Measurements from ENCODE around the gene MYLIP.

The MYLIP gene

DNA sequence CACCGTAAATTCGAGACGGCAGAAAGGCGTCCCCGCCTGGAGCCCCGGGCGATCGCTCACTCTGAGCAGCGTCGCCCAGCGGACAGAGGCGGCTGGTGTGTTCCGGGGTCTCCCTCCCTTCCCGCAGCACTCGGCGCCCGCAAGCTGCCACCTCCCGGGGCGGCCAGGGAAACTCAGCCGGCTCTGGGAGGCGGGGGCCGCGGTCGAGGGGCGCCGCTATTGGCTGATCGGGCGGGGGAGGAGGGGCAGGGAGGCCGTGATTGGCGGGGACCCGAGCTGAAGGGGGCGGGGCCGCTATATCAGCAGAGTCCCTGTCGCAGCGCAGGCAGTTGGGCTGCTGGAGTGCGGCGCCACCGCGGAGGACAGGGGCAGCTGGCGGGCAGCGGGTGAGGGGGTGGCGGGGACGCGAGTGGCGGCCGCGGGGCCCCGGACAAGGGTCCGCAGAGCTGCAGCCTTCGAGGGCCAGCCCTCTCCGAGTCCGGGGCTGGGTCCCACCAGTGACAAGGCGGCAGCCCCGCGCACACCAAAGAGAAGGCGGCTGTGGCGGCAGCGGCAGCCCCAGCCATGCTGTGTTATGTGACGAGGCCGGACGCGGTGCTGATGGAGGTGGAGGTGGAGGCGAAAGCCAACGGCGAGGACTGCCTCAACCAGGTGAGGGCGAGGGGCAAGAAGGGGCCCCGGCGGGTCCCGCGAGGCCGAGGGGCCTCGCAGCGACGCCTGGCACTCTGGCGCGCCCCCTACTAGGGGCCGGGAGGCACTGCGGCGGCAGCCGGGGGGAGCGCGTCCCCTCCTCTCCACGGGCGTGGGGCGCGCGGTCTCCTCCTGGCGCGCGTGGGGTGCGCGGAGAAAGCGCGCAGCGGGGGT is at the start of gene MYLIP:
MYLIP (plus strand) TSS at position 328 of the 864 bp plus-strand sequence; CDS start at position 565, 237 bp downstream.
- peak; percentile 97 for DNase-seq

DNA sequence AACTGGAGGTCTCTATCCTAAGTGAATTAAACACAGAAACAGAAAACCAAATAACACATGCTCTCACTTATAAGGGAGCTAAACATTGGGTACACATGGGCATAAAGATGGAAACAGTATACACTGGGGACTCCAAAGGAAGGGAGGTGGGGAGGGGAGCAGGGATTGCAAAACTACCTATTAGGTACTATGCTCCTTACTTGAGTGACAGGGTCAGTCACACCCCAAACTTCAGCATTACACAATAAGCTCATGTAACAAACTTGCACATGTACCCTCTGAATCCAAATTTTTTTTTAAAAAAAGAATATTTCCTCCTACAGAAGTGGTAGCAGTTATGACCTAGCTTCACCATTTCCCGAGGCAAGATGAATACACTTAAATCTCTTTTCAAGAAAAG is 49.5 kb upstream of the MYLIP start:
- DNase-seq, result no peak

- DNase-seq, result no peak
Measured at GRCh38 chr6:16080204-16080603, 48.7 kb upstream of the MYLIP start.

DNA sequence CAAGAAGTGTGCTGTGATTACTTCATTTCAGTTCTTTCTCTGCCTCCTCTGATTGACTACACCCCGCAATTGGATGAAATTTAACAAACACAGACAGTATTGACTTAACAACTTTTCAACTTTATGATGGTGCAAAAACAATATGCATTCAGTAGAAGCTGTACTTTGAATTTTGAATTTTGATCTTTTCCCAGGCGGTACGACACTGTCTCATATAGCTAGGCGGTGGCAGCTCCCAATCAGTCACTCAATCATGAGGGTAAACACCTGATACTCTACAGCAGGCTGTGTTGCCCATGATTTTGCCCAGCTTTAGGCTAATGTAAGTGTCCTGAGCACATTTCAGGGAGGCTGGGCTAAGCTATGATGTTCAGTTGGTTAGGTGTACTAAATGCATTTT is 47.6 kb upstream of the MYLIP start:
- no peak for DNase-seq

- no peak for DNase-seq
Measured at GRCh38 chr6:16082361-16082760, 46.5 kb upstream of the MYLIP start.

DNA sequence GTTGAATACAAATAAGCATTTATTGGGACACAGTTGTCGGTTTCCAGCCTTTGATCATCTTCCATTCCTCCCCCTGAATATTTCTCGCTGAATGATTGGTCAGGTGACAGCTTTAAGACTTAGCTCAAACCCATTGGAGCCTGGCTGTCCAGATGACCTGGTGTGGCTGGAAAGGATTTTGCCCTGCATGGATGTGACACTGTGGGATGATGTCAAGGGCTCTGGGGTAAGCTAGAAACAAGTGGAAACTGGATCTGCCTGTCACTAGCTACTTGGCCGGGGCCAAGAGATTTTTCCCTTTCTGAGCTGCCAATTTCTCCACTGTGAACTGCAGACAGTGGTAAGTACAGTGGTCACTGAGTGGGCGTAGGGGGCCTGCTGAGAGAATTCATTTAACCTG is 41.9 kb upstream of the MYLIP start:
- no peak for DNase-seq

DNA sequence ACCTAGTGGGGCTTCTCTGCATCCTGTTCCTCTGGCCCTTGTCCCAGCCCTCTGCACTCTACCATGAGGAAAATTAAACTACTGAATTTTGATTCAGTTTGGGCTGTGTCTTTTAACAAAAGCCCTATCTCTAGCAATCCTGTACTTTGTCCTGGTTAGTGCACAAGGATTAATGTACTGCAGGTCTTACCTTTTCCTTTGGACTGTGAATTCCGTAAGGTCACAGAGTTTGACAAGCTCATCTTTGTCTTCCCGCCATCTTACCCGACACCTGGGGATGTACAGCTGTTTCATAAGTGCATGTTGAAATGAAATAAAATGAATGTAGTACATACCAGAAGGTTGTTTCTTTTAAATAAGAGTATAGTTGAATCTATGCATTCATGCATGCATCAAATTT is 41.5 kb upstream of the MYLIP start:
- no peak for DNase-seq

- DNase-seq, result no peak
Measured at GRCh38 chr6:16088409-16088808, 40.5 kb upstream of the MYLIP start.

- no peak for DNase-seq
Measured at GRCh38 chr6:16089232-16090062, 39.4 kb upstream of the MYLIP start.

DNA sequence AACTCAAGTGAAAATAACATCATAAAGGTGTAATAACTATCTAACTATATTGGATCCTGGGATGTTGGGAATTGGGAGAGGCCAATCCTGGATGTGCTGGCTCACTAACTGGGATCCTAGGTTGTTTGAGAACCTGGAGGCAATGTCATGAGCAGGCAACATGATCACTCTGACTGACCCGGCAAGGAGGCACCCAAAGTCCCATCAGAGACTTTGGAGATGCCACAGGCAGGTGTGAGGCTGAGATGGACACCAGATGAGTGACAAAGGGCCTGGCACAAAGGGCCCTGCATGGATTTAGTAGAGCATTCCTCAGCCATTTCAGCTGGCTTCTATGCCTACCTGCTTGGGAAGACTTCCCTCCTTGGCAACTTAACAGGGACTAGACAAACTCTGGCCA is 38.4 kb upstream of the MYLIP start:
- DNase-seq, result no peak

- DNase-seq, result no peak
Measured at GRCh38 chr6:16090920-16091319, 38.0 kb upstream of the MYLIP start.

DNA sequence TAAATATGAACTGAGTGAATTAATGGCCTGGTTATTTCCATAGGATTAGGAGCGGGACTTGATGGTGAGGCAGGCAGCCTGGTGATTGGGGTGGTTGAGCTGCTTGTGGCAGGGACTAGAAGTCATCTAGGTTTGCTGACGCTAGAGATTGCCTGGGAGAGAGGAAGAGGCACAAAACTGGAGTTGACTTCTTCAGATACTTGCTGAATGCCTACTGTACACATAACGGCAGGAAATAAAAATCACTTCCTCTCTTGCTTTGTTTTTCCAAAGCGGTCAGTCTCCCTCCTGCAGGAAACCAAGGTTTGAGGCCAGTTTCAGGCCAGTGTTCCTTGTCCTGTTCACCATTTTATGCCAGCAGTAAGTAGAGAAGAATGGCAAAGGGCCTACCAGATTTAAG is 36.7 kb upstream of the MYLIP start:
- DNase-seq, result no peak

DNA sequence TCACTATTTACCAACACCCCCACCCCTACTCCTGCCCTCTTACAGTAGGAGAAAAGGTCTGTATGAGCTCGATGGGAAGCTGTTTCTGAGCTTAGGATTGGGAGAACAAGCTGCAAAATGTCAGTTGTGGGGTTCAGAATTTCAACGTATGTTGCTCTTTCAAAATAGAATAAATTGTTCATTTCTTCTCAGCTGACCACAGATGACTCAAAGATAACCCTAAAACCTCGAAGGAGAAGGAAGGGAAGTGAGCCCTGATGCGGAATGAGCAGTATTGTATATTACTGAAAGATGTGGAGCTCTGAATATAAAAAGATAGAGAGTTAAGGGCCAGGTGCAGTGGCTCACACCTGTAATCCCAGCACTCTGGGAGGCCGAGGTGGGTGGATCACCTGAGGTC is 35.9 kb upstream of the MYLIP start:
- no peak for DNase-seq

- no peak for DNase-seq
Measured at GRCh38 chr6:16095180-16095579, 33.7 kb upstream of the MYLIP start.

DNA sequence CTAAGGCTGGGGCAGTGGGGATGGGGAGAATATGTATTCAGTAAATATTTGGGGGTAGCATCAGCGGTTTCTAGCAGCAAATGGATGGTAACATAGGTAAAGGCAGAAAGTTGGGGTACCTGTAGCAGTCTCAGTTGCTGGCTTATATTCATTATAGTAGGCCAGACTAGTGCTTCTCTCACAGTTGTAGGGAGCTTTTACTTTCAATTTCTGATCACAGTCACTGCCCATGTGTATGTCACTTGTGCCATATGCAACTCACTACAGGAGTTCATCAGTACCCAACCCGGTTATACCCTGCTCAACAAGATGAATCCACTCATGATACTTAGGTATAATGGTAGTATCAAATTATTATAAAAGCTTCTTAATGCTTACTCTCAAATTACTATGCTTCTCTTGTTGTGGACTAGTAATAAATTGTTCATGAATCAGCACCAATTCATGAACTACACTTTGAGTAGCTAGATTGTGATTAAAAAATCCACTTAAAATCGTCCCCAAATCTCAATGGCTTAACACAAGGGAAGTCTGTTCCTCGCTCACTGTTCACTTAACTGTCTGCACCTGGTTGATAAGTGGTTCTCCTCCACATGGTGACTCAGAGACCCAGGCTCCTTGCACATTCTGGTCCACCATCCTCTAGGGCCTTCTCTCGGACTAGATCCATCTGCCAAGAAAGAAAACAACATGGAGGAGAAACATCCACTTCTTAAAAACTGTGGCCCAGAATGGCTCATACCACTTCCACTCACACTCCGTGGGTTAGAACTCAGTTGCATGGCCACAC is 31.3 kb upstream of the MYLIP start:
- DNase-seq, result no peak

DNA sequence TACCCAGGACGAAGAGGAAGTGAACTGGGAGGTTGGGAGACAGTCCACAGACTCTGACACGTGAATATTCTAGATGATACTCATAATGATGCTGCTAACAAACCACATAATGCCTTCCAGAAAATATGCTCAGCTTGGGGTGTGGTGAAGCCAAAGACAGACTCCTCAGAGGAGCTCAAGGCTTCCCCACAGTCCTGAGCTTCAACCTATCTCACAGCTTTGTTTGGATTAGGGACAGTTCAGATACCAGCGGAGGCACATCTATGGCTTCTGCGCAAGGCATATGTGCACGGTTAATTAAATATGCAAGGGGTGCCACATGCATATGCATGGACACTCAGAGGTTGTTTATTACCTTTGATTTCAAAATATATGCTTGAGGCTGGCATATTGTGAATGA is 30.7 kb upstream of the MYLIP start:
- no peak for DNase-seq

DNA sequence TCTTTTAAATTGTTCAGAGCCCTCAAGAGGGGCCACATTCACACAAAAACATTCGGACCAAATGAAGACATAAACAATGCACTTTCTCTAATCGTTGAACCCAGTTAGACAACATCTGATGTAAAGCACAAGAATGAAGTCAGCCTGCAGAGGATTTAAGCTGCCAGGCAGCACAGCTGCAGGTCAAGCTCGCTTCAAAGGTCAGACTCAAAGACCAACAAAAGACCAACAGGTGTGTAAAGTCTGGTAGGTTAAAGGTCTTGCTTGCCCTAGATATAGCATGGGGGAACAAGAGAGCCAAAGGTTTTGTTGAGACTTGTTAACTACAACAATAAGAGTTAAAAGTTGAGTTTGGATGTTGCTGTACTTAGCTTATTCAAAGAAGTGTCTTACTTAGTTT is 26.7 kb upstream of the MYLIP start:
- DNase-seq, result no peak

- DNase-seq, result no peak
Measured at GRCh38 chr6:16103722-16104121, 25.2 kb upstream of the MYLIP start.

DNA sequence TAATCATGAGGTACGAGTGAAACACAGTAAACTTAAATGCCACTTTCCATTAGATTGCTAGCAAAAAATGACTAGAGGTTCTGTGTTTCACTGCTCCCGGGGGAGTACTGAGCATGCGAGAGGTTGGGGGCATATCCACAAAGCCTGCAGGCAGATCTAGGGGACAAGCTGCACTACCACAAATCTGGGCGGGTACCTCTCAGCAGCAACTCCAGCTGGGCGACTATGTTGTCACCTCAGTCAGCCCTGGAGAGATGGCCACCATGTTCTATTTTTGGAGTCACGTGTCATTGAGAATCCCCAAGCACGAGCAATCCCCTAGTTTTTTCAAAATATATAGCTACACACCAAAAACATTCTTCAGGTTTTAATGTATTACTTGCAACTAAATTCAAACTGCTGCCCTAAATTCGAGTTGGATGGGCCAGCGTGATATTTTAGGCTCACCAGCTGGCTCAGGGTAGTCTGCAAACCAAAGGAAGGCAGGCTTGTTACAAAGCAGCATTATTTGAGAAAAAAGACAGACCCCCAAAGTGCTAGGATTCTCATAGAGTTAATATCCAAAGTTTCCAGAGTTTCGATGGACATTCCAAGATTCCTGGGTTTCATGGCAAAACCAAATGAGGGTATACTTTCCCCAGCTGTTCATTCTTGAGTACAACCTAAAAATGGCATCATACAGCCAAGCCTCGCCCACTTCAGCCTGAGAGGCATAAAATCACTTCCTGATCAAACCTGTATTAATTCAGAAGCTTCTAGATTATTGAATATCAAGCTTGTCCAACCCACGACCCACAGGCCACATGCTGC is 24.1 kb upstream of the MYLIP start:
- no peak for DNase-seq

- no peak for DNase-seq
Measured at GRCh38 chr6:16105854-16106253, 23.0 kb upstream of the MYLIP start.

- no peak for DNase-seq
Measured at GRCh38 chr6:16106991-16107787, 21.7 kb upstream of the MYLIP start.

DNA sequence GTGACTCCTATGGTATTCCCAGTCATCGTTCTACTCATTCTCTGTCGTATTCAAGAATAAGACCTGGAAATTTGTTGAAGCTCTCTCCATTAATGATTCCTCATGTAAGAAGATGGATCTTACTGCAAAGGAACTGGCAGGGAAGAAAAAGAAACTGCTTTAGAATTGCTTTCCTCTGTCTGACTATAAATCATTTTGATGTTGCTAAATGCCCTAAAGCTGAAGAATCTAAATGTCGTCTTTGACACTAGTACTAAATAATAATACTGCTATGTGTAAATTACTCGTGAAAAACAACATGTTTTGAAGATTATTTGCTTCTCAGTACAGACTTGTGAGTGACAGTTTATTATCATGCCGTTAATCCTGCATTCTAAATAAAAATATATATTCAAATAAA is 20.5 kb upstream of the MYLIP start:
- DNase-seq, result no peak
